Activated T-cell treated with anti-CD3 and anti-CD28 coated beads, Interleukin-2, amount 50 U/mL, for 48 hours (primary cell): ENCODE data around the gene CREBZF.
"Not testable (repeated sequence)": the region's sequence is repeated elsewhere in the genome, so short reads cannot be mapped to it uniquely, and the experiment has no call there.

Experiments used
- DNase-seq, 2 experiments: peaks; one replicate each; pipeline ENCODE4 v3.0.0-alpha.2; 2020

The CREBZF gene

DNA sequence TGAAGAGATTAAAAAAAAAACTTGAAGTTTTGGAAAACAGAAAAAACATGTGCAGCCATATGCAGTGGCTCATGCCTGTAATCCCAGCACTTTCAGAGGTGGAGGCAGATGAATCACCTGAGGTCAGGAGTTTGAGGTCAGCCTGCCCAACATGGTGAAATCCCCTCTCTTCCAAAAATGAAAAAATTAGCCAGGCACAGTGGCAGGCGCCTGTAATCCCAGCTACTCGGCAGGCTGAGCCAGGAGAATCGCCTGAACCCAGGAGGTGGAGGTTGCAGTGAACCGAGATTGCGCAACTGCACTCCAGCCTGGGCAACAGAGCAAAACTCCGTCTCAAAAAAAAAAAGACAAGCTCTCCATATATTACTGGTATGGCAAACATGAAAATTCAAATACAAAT, 45.4 kb downstream of the CREBZF start:
- DNase-seq, result peak in 1 of 2 experiments; percentile 21

DNA sequence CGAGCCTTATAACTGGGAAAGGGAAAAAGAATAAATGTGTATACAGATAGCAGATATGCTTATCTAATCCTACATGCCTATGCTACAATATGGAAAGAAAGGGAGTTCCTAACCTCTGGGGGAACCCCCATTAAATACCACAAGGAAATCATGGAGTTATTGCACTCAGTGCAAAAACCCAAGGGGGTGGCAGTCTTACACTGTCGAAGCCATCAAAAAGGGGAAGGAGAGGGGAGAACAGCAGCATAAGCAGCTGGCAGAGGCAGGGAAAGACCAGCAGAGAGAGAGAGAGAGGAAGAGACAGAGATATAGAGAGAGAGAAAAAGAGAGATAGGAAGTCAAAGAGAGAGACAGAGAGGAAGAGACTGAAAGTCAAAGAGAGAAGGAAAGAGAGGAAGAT, 53.3 kb downstream of the CREBZF start:
- not testable (repeated sequence) for DNase-seq
